ENCODE data around the gene UBE2Q2.
"Not testable (repeated sequence)": the region's sequence is repeated elsewhere in the genome, so short reads cannot be mapped to it uniquely, and the experiment has no call there.

UBE2Q2 gene

GRCh38 chr15:75827691-75828090 is 15.6 kb upstream of the UBE2Q2 start:
- no peak for DNase-seq

GRCh38 chr15:75828429-75828828 is 14.8 kb upstream of the UBE2Q2 start:
- no peak for DNase-seq

GRCh38 chr15:75830910-75831805 is 12.1 kb upstream of the UBE2Q2 start:
- DNase-seq, result no peak

GRCh38 chr15:75831806-75832102 is 11.5 kb upstream of the UBE2Q2 start:
- no peak for DNase-seq

- no peak for DNase-seq
These were observed 11.1 kb upstream of the UBE2Q2 start for GRCh38 chr15:75832114-75832513.

- no peak for DNase-seq
These were observed 9.2 kb upstream of the UBE2Q2 start for GRCh38 chr15:75834021-75834420.

GRCh38 chr15:75835990-75836958 is 7.0 kb upstream of the UBE2Q2 start:
- DNase-seq, result peak; percentile 53 to 55

- peak; percentile 90 to 92 for DNase-seq
These were observed 6.3 kb upstream of the UBE2Q2 start for GRCh38 chr15:75836959-75837334.

GRCh38 chr15:75840659-75841058 is 2.6 kb upstream of the UBE2Q2 start:
- no peak for DNase-seq

GRCh38 chr15:75841626-75842025 is 1.6 kb upstream of the UBE2Q2 start:
- DNase-seq, result no peak

GRCh38 chr15:75843678-75844581 is 683 bp downstream of the UBE2Q2 start:
- DNase-seq, result peak in 1 of 2 experiments; percentile 42

GRCh38 chr15:75844629-75845335 is 1.5 kb downstream of the UBE2Q2 start:
- peak; percentile 12 to 29 for DNase-seq

- no peak for DNase-seq
These were observed 5.9 kb downstream of the UBE2Q2 start for GRCh38 chr15:75849167-75849566.

GRCh38 chr15:75850708-75851107 is 7.5 kb downstream of the UBE2Q2 start:
- no peak for DNase-seq

GRCh38 chr15:75851566-75851965 is 8.3 kb downstream of the UBE2Q2 start:
- DNase-seq, result not testable (repeated sequence)

GRCh38 chr15:75857886-75858285 is 14.6 kb downstream of the UBE2Q2 start:
- DNase-seq, result no peak

GRCh38 chr15:75861750-75862402 is 18.6 kb downstream of the UBE2Q2 start:
- DNase-seq, result no peak

GRCh38 chr15:75862796-75863195 is 19.5 kb downstream of the UBE2Q2 start:
- DNase-seq, result no peak

GRCh38 chr15:75864213-75865059 is 21.2 kb downstream of the UBE2Q2 start:
- DNase-seq, result no peak

GRCh38 chr15:75866045-75866444 is 22.8 kb downstream of the UBE2Q2 start:
- not testable (repeated sequence) for DNase-seq

- no peak for DNase-seq
These were observed 23.7 kb downstream of the UBE2Q2 start for GRCh38 chr15:75866916-75867315.
